Adrenal gland (tissue), 5 donors: ENCODE measurements around the gene ALG1.

Experiments
- CTCF ChIP-seq, 6 experiments: fragments of 450-650 bp in 4 of 6; fragments of 200-600 bp in 2 of 6; sonication (generic) in 1 of 6; IDR thresholded peaks; 1 replicate in 5 of 6; 2 replicates in 1 of 6; pipeline versions ENCODE4 v1.5.1 to v1.8.0; 2016 to 2021; ENCODE audit warnings: antibody characterized with exemption in 6 of 6, mild to moderate bottlenecking in 2 of 6, moderate library complexity in 1 of 6
- POLR2A ChIP-seq, 2 donors: fragments of 450-650 bp; IDR thresholded peaks; one replicate each; pipeline ENCODE4 v1.6.1; 2017; ENCODE audit warnings: antibody characterized with exemption in 2 of 2, mild to moderate bottlenecking in 2 of 2, moderate library complexity in 1 of 2
- donor health status: DM: no; HTN: no; CAD: no.

- TF ChIP-seq CTCF (IDR thresholded peaks at IDR 0.05) (no peak), POLR2A (IDR thresholded peaks at IDR 0.05) (no peak)
Observed at GRCh38 chr16:5054876-5055865, 16.5 kb upstream of the ALG1 start.
